GM19397 (cell line): ENCODE measurements around the gene E2F6.

ENCODE experiments used
- ATAC-seq: cut with Tn5 transposase; IDR thresholded peaks from one replicate; pipeline ENCODE4 v1.9.1; 2021; ENCODE audit warnings: mild to moderate bottlenecking, moderate library complexity; ENCODE audit not compliant: unreplicated experiment

The E2F6 gene

DNA sequence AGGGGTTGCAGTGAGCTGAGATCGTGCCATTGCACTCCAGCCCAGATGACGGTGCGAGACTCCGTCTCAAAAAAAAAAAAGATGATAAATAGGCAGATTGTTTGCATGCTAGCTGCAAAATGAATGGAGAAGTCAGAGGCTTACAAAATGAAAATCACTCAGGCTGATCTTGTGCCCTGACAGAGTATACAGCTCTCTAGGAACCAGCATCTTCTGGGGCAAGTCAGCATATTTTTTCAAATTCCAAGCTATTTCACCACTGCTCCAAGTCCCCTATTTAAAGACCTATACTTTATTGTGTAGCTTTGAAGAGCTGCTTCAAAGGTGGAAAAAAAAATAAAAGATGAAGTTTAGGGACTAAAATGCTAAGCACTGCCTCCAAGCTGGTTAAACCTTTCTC, 6.1 kb downstream of the E2F6 start:
- ATAC-seq = no peak

GRCh38 chr2:11458753-11459152, 7.2 kb downstream of the E2F6 start:
- no peak for ATAC-seq

DNA sequence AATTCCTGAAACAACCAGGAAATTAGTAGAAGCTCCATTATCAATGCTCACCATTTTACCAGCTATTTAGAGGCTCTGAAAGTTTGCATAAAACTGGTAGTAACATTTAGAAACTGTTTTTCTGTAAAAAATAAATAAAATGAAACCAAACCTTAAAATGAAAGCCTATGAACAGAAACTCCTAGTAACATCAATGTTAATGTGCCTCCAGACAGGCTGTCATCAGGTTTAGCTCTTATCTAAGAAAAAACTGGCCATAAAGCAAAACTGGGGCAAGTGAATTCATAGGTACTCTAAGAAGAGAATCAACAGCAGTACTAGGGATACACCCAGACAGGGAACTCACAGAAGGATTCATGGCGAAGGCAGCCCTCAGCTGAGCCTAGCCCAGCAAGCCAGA, 8.0 kb downstream of the E2F6 start:
- ATAC-seq = no peak

GRCh38 chr2:11456251-11456650, 9.7 kb downstream of the E2F6 start:
- no peak for ATAC-seq

DNA sequence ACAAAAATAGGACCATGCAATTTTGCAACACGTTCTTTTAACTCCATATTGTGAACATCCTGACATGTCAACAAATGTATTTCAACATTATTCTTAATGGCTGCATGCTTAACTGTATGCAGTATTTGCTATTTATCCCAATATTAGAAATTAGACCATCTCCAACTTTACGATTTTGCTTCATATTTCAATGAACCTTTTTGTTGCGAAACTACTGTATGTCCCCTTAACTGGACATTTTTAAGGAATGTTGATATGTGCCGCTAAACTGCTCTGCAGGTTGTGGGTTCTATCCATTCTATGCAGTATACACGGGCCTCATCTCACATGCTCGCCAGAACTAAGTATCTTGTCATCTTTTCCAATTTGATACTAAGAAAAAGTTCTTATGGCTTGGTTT, 11.1 kb downstream of the E2F6 start:
- no peak for ATAC-seq

GRCh38 chr2:11450791-11451190, 15.2 kb downstream of the E2F6 start:
- ATAC-seq = no peak

DNA sequence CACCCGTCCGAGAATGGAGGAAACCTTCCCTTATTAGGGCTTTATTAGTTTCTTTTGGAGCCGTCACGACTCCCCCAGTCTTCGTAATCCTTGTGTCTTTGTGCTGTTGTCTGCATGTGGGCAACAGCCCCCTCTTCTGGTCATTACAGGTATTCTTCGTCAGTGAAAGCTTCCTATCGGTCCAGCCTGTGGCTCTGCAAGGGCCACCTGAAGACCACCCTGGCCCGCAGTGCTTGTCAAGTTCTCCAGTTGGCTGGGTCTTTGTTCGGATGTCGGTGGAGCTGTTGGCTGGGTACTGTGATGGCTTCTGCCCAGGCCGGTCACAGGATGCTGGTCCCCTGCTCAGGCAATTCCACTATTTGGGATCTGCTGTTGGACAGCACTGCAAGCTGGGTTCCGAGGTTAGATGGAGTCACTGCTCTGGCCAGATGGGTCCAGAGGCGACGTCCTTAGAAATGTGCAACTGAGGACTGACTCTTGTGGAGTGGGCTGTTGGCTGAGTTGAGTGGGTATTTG, 19.2 kb downstream of the E2F6 start:
- ATAC-seq = no peak

DNA sequence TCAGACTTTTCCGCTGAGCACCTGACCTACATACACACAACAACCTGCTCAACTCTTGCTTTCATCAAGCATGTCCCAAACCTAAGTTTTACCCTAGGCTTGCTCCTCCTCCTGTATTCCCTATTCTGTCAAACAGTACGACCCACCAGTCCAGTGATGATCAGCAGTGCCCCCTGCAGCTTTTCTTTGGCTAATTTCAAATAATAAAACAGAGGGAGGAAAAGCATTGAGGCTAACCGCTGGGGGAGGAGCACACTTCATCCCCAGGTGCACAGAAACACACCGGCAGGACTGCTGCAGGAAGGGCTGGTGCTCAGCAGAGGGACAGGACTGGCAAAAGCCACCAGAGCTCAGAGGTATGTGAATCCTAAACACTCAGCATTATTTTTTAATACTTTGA, 21.2 kb downstream of the E2F6 start:
- no peak for ATAC-seq

GRCh38 chr2:11438555-11439080, 27.3 kb downstream of the E2F6 start:
- ATAC-seq = no peak

DNA sequence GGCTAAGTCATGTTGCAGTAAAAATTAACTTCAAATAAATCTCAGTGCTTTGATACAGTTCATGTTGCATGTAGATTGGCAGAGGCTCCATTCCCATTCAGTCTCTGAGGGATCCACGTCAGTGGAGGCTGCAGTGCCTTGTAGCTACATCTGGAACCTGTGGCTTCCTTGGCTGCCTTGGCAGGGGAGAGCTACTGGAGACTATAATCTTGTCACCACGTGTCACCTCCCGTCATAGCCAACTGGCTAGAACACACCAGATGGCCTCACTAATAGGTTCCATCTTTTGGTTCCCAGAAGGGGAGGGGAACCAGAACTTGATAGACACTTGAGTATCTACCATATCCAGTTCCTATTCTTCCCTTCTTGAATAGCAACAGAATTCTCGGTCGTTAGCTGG, 28.4 kb downstream of the E2F6 start:
- no peak for ATAC-seq

- no peak for ATAC-seq
Measured at GRCh38 chr2:11435036-11435435, 30.9 kb downstream of the E2F6 start.

DNA sequence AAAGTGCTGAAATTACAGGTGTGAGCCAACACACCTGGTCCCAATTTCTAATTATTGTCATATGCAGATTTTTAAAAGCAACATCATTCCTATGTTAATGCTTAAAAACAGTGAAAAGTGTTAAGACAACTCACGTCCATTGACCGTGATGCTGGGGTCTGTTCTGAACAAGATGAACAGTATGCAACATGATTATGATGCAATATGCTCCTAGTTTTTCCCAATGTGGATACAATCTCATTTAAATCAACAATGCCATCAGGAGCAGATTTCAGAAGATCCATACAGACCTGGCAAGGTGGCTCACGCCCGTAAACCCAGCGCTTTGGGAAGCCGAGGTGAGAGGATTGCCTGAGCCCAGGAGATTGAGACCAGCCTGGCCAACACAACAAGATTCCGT, 31.5 kb downstream of the E2F6 start:
- ATAC-seq = no peak

DNA sequence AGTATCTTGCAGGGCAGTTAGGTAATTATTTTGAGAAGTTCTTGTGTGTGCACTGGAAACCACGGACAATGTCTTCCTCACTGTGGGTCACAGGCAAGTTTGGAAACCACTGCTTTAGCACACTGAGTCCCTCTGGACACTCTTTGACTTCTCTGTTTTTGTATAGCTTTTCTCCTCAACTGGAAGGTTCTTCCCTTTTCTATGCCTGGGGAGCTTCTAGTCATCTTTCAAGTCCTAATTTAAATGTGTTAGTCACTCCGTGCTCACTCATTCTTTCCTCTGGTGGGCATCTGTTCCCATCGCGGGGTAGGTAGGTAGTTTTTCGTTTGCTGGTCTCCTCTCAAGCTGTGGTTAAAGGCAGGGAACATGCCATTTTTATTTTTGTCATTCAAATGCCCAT, 32.1 kb downstream of the E2F6 start:
- ATAC-seq = no peak

DNA sequence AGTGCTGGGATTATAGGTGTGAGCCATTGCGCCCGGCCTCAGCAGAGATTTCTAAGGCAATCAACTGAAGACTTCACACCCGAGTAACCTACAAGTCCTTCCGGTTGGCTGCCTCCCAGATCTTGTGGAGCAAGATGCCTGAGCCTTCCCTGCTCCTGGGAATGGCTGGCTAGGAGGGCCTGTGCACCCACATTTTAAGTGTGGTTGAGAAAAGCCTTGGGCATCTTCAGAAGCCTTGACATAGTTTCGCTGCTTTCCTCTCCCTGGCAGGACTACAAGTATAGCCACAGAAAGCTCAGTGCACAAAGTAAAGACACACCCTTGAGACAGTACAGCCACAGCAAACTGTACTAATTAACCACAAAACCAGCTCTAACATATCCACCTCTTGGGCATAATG, 35.2 kb downstream of the E2F6 start:
- ATAC-seq = no peak

- ATAC-seq = no peak
Measured at GRCh38 chr2:11427224-11427623, 38.7 kb downstream of the E2F6 start.

DNA sequence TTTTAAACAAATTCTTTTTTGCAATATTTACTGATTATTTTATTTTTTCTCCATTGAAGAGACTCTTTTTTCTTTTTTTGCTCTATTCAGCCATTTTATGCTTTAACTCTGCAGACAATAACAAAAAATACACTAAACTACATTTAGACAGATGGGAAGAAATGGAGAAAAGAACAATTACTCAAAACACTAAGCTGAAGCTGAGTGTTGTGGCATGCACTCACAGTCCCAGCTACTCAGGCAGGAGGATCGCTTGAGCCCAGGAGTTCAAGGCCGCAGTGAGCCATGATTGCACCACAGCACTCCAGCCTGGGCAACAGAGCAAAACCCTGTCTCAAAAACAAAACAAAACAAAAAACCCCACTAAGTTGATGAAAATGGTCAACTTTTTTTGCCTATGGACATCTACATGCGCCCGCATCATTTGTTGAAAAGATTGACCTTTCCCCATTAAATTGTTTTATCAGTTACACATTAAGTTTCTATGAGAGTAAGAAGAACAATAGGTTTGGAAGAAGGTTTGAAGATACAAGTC, 43.0 kb downstream of the E2F6 start:
- no peak for ATAC-seq

GRCh38 chr2:11422491-11422865, 43.5 kb downstream of the E2F6 start:
- no peak for ATAC-seq

- no peak for ATAC-seq
Measured at GRCh38 chr2:11421863-11422490, 44.0 kb downstream of the E2F6 start.

DNA sequence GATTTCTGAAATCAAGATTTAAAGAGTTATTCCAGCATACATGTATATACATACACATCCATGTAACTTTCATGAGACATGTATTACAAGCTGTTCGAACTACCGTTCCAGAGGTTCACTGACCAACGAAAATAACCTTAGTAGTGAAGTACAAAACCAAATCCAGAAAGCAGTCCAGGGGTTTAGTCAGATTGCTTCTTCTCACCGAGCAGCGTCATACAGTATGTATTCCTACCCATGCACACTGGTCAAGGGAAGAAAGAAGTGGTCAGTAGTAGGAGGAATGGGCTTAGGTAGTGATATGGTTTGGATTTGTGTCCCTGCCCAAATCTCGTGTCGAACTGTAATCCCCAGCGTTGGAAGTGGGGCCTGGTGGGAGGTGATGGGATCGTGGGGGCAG, 45.3 kb downstream of the E2F6 start:
- ATAC-seq = no peak

- no peak for ATAC-seq
Measured at GRCh38 chr2:11420190-11420589, 45.8 kb downstream of the E2F6 start.

DNA sequence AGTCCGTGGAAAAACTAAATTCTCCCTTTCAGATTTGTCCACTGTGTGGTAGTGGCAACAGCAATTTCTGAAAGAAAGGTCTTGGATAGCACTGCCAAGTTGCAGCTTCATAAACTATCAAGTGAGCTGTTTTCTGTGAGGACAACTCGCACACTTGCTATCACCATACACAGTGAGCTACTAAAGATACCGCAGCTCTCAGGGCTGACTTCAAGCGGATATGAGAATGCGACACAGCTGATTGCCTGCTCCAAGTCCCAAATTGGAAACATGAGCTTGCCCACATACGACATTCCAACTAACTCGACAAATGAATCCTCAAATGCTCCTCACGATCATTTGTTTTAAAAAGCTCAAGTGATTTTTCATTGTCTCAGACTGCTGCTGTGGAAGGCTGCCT, 46.2 kb downstream of the E2F6 start:
- ATAC-seq = no peak

DNA sequence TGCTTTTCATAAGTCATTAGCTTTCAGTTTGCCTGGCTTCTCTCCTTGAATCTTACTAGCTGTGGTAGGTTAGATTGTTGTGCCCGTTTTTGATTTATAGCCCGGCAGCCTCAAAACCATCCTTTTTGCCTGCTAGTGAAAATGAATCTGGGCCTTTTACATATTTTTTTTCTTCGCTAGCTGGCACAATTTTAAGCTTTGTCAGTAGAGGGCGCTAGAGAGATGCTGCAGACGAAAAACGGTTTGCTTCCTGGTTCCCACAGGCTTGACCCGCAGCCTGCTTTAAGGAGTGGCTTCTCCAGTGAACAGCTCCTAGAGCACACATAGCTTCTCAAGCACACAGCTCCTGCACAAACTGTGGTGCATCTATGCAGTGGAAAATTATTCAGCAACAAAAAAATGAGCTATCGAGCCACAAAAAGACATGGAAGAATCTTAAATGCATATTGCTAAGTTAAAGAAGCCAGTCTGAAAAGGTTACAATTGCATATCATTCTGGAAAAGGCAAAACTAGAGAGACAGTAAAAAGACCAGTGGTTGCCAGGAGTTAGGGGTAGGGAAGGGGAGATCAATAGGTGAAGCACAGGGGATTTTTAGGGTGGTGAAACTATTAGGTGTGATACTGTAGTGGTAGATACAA, 47.9 kb downstream of the E2F6 start:
- ATAC-seq = no peak
